GM10266 (cell line): ENCODE measurements around the gene MBNL1.
A peak's percentile ranks its signal among the peaks of the same experiment; 100 is the strongest.

Experiments
- DNase-seq: peaks from one replicate; pipeline ENCODE4 v3.0.0; 2012; ENCODE audit errors: extremely low spot score
- TF ChIP-seq, protein P1 (sequence below): IDR thresholded peaks from 2 replicates; pipeline ENCODE4 v1.5.1; 2012; ENCODE audit warnings: mild to moderate bottlenecking, low read depth; ENCODE audit not compliant: control insufficient read depth, insufficient read depth; ENCODE audit errors: missing control alignments

MBNL1 gene

DNA sequence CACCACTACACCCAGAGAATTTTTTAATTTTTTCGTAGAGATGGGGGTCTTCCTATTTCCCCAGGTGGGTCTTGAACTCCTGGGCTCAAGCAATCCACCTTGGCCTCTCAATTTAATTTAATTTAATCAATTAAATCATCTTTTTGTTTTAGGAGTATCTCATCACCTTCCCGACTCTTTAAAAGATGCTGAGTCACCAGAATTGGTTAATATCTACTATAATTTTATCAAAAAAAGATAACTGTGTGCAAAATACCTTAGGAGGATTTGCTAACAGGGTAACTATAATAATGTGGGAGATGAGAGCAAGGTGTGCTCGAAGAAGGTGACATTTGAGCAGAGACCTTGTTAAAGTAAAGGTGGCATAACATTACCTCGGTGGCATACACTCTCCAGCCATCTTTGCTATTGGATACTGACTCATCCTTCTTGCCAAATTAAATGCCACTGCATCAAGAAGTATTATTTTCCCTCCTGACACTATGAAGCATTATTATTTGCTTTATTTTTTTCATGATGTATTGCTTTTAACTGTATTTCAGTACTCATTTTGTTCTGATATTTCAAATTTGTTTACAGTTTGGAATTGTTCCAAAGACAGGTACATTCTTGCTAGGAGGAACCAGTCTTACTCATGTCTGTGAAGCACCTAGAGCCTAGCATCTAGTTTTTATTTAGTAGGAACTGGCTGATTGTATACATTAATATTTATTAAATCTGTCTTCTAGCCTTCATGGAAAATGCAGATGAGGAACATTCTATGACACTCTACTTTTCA is 200.7 kb downstream of the MBNL1 start:
- TF ChIP-seq, protein P1, sequence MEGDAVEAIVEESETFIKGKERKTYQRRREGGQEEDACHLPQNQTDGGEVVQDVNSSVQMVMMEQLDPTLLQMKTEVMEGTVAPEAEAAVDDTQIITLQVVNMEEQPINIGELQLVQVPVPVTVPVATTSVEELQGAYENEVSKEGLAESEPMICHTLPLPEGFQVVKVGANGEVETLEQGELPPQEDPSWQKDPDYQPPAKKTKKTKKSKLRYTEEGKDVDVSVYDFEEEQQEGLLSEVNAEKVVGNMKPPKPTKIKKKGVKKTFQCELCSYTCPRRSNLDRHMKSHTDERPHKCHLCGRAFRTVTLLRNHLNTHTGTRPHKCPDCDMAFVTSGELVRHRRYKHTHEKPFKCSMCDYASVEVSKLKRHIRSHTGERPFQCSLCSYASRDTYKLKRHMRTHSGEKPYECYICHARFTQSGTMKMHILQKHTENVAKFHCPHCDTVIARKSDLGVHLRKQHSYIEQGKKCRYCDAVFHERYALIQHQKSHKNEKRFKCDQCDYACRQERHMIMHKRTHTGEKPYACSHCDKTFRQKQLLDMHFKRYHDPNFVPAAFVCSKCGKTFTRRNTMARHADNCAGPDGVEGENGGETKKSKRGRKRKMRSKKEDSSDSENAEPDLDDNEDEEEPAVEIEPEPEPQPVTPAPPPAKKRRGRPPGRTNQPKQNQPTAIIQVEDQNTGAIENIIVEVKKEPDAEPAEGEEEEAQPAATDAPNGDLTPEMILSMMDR = no peak
- DNase-seq = no peak

DNA sequence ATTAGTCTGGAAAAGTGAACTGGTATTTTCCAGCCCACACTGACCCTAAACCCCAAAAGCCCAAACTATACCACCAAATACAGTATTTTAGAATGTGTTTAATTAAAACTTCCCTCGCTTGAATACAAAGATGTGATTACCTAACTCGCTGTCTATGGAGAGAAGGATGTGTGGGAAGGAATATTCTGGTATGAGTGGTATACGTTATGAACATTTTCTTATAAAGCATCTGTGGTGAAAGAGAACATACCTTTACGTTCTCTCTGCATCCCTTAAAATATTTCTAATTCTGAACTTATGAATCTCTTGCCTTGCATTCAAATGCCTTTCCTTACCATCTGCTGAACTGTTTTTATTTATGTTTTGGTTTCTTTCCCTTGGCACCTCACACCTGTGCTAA is 201.4 kb downstream of the MBNL1 start:
- TF ChIP-seq, protein P1 = no peak
- no peak for DNase-seq

- DNase-seq = no peak
- TF ChIP-seq, protein P1 = no peak
Measured at GRCh38 chr3:152470893-152471292, 202.2 kb downstream of the MBNL1 start.

DNA sequence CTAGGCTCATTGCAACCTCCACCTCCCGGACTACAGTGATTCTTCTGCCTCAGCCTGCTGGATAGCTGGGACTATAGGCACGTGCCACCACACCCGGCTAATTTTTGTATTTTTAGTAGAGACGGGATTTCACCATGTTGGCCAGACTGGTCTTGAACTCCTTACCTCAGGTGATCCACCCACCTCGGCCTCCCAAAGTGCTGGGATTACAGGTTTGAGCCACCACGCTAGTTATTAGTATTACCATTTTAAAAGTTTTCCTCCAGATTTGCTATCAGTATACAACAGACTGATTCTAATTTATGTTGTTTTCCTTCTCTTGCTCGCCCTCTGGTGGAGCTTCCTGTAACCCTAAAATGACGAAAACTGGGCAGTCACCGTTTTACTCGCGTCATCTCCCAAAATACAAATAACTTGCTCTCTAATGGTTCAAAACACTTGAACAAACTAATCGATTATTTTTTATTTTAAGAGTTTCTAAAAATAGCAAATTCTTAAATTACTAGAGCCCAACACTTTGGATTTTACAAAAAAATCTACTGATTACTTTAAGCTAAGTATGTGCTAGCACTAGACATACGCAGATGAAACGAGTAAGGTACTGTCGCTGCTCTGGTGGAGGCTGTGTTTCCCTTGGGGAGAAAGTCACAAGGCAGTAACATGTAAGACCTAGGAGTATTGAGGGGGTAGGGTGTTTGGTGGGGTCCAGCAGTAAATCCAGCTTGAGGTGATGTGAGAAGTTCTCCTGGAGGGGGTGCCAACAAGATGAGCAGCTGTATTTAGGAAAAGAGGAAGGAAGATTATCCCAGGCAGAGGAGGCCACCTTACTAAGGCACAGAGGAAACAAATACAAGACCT is 203.3 kb downstream of the MBNL1 start:
- DNase-seq = peak; percentile 50

DNA sequence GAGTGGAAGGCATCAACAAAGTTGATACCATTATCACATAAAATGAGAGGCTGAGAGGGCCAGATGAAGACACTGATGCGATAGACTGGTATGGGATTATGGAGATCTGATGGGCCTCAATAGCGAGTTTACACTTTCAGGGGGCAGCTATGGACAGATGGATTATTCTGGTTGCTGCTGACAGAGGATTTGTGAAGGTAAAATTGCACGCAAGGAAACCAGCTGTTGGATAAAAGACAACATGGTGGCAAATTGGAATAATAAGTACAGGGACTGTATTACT is 203.9 kb downstream of the MBNL1 start:
- TF ChIP-seq, protein P1 = no peak

More for the DNA sequence above, 203.3 kb downstream of the MBNL1 start:
- TF ChIP-seq, protein P1 = peak; percentile 79

DNA sequence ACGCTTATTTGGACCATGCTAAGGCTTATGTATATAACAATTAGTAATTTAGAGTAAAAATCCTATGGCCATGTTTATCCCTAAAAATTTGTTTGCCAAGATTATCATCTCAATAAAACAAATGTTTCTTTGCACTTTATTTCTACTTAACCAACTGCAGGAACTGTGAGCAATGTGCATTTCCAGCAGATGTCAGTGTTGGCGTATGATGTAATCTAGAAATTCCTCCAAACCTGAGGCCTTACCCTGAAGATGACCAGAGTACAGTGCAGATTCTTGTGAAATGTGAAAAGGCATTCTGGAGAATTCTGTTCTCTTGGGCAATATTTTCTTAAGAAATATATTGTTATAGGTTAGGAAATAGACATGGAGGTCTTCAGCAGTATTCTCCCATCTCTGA is 205.9 kb downstream of the MBNL1 start:
- TF ChIP-seq, protein P1 = peak; percentile 70

More for the DNA sequence above, 203.9 kb downstream of the MBNL1 start:
- no peak for DNase-seq

DNA sequence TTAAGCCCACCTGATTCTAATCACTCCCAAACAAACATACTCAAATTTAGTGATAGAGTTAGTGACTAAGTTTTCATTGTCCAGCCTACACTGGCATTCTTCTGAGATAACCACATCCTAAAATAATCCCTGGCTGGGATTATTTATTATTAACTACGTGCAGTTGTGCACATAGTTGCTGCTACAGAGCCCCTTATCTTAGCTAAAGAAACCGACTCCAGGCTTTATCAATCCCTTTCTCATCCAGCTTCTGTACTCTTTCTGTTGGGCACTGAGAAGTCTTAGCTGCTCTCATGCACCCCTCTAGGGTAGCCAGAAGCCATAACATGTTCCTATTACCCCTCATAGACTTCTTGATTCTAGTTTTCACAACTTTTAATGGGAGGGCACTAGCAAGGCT is 208.7 kb downstream of the MBNL1 start:
- TF ChIP-seq, protein P1 = no peak
- no peak for DNase-seq

More for the DNA sequence above, 205.9 kb downstream of the MBNL1 start:
- DNase-seq = peak; percentile 28
